HG03039 (cell line): ENCODE data around the gene PLS1.
A peak's percentile ranks its signal among the peaks of the same experiment; 100 is the strongest.
"Not testable (repeated sequence)": the region's sequence is repeated elsewhere in the genome, so short reads cannot be mapped to it uniquely, and the experiment has no call there.

Experiments used
- ATAC-seq: cut with Tn5 transposase; IDR thresholded peaks from one replicate; pipeline ENCODE4 v1.9.1; 2021; ENCODE audit warnings: mild to moderate bottlenecking, moderate library complexity; ENCODE audit not compliant: unreplicated experiment

PLS1 gene

DNA sequence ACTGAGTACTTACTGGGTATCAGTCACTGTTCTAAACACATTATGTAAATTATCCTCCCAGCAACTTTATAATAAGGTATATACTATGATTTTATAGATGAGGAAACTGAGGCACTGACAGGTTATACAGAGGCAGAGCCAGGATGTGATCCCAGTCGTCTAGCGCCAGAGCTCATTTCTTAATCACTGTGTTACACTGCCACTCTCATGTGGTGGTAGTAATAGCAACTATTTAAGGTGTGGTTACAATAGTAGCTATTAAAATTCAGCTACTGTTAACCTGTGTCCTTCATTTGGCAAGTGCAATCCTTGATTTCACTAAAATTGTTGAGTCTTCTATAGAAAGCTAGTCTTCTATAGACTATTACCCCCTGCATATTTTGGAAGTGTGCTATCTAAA, 84.5 kb downstream of the PLS1 start:
- no peak for ATAC-seq

DNA sequence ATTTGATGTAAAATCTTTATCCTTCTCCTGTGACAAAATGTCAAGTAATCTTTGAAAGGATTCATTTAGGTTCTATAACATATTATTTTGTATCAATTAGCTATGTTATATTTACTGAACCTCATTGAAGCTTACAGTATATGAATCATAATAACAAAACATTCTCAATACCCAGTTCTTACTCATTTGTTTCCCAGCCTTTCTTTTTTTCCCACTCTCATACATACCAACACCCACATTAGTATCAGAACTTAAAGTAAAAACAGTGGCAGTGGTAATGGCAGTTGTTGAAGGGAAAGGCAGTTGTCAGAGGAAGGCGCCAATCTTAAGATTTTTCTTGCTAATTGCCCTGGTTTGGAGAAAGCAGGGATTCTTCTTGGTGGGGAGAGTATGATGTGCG, 94.4 kb downstream of the PLS1 start:
- no peak for ATAC-seq

DNA sequence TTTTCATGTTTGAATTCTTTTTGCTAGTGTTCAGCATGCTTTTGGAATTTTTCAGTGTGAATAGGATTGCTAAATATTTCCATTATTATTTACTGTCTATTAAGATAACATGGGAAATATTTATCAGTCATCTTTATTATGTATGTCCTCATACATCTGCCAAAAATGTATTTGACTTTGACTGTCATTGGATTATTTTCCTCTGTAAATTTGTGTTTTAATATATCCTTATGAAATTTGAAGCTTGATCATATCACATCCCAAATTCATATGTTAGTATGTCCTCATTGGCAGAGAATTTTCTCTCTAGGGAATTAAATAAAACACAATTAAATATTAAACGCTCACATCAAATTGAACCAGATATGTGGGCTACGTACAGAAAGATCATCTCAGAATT, 95.3 kb downstream of the PLS1 start:
- ATAC-seq = no peak

DNA sequence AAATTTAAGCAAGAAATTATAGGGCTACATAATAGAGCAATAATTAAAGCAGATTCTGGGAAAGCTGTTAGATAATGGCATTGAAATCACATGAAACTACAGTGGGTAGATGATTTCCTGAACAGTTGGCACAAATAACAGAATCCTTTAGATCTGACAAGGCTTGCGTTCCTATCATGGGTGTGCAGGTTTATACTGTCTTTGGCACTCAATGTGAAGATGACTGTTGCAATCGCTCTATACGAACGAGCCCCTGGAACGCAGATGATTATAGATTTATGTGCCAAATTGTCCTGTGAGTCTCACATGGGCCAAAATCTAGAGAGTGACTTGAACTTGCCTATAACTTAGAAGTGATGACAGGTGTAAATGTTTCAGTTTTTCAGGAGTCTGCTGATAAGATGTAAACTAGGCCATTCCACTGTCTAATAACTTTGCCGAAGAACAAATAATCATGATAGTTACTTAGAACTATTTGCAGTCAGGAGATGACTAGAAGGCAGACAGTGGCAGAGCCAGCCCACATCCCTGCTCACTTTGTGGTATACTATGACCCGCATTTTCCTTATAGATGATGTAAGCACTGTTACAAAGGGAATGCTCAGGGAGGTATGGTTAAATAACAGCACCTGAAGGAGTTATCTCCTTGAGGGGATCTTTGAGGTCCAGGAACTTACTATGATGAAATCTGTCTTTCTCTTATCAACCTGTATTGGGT, 97.1 kb downstream of the PLS1 start:
- ATAC-seq = no peak

DNA sequence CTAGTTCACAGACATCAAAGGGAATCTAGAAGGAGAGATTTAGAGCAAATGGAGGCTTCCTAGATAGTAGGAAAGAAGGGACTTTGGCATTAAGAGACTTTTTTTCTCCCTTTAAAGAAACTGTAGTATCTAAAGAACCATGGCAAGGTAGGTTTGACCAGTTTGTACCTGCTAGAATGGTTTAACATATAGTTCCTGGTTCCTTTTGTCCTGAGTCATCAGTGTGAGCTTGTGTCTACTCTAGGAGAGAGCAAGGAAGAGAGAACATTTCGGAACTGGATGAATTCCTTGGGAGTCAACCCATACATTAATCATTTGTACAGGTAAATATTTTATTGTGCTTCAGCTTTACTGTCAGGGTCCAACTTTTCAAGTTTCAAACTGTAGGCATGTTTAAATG, 98.0 kb downstream of the PLS1 start:
- ATAC-seq = no peak

DNA sequence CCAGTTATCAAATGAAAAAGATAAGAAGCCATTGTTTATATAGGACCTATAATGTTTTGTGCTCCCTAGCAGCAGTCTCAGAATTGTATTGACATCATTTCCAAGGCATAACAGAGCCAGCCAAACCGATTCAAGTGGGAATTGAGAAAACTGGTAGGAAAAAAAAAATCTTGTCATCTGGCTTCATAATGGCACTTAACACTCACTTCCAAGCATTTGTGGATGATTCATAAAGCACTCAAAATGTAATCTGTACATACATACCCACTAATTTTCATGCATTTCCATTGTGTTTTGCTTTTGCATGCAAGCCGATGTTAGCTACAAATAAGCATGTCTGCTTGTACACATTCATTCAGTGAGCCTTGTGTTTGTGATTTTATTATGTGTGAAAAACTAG, 109.0 kb downstream of the PLS1 start:
- ATAC-seq = no peak

DNA sequence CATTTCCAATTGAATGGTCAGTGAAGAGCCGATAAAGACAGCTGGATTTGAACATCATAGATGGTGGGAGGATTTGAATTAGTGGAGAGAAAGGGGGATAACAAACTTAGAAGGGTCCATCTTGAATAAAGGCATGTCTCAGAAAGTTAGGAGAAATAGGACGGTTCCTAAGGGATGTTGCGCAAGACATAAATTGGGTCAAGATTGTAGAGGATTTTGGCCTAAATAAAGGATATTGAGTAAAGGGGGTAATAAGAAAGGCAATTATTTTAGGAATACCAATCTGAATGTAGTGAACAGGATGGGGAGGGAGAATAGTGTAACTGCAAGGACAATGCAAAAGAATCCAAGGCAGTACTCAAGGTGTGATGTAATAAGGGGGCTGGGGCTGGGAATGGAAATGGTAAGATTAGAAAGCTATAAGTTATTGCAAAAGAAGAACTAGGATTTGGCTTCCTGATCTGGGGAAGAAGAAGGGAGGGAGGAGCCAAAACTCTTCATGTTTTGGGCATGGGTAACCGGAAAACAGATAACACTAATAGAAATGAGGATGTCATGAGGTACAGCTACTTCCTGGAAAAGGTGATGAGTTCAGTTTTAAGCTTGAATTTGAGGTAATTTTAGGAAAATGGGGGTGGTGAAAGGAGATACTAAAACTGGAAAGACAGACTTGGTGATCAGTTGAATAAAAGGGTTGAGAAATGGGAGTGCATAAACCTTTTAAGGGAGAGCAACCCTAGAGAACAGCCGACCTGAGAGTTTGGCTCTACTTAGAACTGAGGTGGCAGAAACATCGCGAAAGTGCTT, 110.3 kb downstream of the PLS1 start:
- ATAC-seq = no peak

DNA sequence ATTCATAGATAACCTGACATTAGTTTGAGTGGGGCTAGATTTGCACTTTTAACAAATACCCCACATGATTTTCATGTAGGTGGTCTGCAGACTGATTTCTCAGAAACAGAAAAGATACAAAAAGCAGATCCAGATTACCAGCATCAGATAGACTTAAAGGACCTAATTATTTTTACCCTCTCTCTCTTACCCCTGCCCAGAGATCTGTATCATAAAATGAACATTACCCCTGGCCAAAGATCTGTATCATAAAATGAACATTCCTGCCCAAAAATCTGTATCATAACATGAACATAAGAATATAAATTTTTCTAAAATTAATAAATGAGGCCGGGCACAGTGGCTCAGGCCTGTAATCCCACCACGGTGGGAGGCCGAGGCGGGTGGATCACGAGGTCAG, 113.0 kb downstream of the PLS1 start:
- ATAC-seq = no peak

DNA sequence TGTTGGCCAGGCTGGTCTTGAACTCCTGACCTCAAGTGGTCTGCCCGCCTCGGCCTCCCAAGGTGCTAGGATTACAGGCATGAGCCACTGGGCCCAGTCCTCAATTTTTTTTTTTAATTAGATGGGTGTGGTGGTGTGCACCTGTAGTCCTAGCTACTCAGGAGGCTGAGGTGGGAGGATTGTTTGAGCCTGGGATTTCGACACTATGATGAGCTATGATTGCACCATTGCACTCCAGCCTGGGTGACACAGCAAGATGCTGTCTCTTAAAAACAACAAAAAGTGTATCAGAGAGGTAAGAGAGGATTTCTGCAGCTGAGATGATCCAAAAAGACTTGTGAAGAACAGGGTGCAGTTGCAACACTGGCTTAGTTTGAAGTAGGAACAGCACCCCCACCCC, 118.7 kb downstream of the PLS1 start:
- not testable (repeated sequence) for ATAC-seq

DNA sequence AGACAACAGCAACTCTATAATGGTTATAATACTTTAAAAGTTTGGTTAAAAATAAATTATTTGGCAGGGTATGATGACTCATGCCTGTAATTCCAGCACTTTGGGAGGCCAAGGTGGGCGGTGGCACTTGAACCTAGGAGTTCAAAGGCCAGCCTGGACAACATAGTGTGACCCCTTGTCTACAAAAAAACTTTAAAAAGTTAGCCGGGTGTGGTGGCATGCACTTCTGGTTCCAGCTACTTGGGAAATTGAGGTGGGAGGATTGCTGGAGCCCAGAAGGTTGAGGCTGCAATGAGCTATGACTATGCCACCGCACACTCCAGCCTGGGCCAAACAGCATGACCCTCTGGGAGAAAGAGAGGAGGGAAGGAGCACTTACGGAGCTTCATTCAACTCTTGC, 119.9 kb downstream of the PLS1 start:
- ATAC-seq = no peak

DNA sequence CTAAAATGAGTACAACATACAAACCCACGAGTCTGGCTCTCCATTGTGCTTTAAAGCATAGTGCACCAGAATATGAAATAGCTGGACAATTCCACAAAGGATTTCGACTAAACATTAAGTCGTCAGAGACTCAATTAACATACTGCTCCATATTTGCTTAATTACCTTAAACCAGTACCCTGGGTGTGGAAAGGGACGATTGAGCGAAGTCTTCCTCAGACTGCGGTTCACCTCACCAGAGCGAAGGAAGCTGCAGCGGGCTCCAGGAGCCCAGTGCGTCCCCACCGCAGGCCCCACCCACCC, 127.4 kb downstream of the PLS1 start:
- ATAC-seq = no peak

DNA sequence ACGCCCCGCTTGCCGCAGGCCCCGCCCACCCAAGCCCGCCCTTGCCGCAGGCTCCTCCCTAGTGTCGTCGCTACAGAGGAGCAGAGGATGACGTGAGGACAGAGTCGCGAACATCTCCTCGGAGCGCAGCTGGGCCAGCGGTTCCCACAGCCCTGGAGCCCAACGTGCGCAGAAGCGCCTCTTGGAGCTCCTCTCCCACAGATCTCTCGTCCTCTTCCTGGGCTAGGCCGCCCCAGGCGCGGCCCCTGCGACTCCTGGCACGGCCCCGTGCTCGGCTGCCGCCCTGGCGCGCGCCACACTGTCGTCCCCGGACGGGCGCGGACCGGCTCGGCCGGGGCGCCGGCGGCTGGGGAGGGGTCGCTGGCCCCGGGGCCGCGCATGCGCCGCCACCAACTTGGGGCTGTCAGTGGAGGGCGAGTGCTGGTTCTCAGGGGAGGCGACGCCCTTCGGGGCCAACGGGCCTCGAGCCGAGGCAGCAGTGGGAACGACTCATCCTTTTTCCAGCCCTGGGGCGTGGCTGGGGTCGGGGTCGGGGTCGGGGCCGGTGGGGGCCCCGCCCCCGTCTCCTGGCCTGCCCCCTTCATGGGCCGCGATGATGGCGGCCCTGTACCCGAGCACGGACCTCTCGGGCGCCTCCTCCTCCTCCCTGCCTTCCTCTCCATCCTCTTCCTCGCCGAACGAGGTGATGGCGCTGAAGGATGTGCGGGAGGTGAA, 127.9 kb downstream of the PLS1 start, which contains the start of gene TRPC1:
TRPC1 (plus strand) TSS at position 67 of the 714 bp plus-strand sequence; CDS start at position 593, 526 bp downstream.
- ATAC-seq = peak; percentile 96

DNA sequence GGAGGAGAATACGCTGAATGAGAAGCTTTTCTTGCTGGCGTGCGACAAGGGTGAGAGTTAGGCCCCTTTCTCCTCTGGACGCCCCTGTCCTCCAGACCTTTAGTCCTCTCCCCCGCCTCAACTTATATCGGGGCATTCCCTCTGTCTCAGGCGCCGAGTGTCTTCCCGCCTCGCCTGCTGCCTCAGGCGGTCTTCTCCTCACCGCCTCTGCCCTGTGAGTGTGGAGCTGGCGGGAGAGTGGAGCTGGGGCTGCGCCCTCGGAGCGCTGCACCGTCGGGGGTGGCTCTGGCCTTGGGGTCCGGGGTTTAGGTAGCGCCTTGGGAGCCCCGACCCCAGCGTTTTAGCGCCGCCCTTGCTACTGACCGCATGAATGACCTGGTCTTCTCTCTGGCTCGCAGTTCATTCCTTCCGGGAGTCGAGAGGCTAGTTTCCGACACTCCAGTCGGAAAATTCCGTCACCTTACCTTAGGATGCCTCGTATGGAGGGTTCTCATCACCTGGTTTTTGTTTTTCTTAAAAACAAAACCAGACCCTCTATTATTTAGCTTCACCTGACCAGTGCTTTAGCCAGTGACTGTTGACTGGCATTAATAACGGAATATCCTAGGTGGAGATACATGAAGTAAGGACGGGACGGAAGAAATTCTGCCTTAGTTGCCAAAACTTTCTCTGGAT, 128.6 kb downstream of the PLS1 start:
- ATAC-seq = no peak

DNA sequence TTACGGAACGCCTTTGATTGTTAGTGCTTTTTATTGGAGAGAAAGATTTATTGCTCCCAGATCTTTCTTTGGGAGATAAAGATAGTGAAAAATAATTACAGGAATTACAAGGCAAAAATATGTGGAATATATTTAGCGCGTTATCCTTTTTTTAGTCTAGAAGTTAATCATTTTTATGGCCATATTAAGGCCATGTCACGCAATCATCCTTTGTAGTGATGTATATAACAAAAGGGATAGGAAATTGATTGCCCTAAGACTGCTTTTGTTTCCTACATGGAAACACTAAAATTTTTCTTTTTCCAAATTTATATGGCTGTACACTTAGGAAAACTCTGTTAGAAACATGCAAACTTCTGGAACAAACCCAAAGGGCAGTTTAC, 129.2 kb downstream of the PLS1 start:
- ATAC-seq = no peak

DNA sequence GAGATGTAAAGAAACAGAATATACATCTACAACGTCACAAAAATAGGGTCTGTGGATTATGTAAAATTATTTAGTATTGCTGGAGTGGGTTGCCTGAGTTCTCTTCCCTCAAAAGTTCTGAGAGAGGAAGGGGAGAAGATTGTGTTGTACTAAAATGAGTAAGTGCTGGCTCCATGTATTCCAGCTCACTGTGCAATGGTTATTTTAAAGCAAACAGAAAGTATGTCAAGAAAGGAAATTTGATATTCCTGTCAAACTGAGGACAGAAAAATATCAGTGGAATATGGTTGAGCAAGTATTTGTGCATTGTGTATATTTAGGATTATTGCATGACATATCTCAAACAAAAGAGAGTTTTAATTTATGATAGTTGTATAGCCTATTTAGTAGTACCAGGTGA, 129.8 kb downstream of the PLS1 start:
- no peak for ATAC-seq

DNA sequence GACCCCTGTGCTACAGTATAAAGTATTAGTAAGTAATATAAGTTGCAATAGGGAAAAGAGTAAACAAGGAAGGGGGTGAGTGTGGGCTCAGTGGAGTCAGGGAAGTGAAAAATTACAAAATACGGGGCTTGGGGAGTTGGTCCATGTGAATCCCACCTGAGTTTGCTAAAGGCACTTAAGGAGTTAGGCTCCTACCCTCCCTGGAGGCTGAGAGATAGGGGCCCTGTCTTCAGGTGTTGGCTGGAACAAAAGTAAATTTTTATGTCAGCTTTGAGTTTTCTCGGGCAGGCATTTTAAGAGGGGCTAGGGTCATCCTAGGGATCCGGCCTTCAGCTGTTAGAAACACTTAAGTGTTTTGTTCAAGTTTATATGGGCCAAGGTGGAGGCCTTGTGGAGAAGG, 135.9 kb downstream of the PLS1 start:
- no peak for ATAC-seq

DNA sequence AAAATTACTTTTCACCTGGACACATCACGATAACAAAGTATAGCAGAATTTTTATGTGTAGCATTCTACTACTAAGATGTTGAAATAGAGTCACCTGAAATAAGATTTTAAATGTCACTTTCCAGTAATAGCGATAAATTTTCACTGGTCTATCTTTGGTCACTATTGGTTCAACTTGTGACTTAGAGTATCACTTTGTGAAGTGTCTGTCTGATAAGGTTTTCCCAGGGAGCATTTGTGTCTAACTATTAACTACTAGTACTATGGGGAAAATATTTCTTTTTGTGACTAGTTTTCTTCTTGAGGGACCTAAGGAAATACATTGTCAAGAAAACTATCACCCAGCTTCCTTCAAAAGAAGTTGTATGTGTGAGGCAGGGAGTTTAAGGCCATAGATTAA, 138.6 kb downstream of the PLS1 start:
- ATAC-seq = no peak

DNA sequence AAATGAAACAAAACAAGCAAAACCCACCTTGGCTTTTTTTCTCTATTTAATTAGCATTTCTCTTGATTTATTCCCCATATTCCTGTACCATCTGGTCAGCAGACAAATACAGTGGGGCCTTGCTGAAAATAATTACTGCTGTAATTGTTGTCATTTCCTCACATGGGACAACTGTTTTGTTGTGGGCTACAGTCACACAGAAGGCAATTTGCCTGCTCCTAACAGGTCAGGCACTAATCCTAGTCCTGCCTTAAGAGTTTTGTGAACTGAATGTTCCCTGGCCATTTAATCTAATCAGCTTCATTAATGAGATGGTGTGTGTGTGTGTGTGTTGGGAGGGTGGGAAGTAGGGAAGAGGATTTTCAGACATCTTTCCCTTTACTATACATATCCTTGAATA, 139.3 kb downstream of the PLS1 start:
- ATAC-seq = no peak

DNA sequence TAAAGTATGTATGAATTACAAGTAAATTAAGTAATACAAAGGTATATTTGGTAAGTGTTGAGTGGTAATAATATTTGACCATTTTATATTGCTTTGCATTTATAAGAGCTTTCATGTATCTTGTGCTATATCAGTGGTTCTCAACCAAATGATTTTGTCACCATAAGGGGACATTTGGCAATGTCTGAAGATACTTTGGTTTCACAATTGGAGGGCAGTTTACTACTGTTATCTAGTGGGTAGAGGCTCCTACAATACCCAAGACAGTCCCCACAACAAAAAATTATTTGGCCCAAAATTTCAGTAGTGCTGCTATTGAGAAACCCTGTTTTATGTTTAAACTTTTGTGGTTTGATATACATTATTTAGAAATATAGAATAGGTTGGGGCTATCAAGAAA, 142.2 kb downstream of the PLS1 start:
- ATAC-seq = no peak

DNA sequence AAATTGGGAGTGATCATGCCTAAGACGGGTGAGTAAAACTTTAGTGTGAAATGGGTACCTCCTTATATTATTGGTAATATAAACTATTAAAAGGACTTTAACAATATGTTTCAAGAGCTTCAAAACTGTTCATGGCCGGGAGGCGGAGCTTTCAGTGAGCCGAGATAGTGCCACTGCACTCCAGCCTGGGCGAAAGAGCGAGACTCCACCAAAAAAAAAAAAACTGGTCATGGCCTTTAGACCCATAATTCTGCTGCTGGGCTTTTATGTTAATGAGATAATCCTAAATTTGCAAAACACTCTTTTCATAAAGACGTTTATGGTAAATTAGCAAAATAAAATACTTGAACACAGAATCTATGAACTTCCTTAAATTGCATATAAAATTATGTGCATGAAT, 150.5 kb downstream of the PLS1 start:
- ATAC-seq = no peak

DNA sequence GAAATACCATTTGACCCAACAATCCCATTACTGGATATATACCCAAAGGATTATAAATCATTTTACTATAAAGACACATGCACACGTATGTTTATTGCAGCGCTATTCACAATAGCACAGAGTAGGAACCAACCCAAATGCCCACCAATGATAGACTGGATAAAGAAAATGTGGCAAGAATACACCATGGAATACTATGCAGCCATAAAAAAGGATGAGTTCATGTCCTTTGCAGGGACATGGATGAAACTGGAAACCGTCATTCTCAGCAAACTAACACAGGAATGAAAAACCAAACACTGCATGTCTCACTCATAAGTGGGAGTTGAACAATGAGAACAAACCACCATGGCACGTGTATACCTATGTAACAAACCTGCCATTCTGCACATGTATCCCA, 154.3 kb downstream of the PLS1 start:
- not testable (repeated sequence) for ATAC-seq
